ENCODE results near the gene PSORS1C2.

DNA sequence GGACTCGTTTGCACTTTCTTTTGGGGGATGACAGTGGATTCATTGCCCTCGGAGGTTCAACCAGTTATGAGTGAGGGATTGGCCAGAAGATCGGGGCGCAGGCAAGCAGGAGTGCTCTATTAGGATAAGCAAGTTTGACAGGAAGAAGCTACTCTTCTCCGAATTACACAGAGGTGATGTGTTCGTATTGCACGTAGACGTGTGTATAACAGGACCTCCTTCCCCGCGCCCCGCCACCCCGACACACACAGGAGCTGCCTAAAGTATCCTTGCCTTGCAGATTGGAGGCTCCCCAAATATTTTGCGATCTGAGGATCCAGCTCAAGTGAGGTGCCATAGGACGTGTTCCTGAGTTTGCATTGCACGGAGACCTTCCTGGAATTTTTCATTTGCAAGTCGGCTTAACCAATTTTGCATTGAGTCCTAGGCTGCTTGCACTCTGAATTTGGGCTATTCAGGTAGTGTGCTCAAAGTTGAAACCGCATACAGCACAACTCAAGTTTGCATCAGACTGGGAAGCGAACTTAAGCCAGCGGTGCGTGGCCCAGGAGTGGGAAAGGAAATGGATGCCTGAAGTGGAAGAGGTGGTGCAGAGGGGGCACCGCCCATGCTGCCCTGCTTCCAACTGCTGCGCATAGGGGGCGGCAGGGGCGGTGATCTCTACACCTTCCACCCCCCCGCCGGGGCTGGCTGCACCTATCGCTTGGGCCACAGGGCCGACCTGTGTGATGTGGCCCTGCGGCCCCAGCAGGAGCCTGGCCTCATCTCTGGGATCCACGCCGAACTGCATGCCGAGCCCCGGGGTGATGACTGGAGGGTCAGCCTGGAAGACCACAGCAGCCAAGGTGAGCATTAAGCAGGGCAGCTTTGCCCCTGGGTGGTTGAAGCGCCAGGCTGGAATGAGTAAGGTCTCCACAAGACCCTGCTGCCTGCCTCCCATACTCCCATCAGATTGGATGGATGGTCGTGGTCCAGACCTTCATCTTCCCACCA lies 20.3 kb upstream of the PSORS1C2 start:
- TF ChIP-seq CTCF (IDR thresholded peaks at IDR 0.05) = no peak
- TF ChIP-seq POLR2A (IDR thresholded peaks at IDR 0.05) = no peak
